Kasumi-1 (cell line): ENCODE data around the gene HELZ2.

ENCODE experiments used
- DNase-seq, 2 experiments: peaks; one replicate each; lab custom pipeline; 2025; lab: John Stamatoyannopoulos, UW

HELZ2 gene

DNA sequence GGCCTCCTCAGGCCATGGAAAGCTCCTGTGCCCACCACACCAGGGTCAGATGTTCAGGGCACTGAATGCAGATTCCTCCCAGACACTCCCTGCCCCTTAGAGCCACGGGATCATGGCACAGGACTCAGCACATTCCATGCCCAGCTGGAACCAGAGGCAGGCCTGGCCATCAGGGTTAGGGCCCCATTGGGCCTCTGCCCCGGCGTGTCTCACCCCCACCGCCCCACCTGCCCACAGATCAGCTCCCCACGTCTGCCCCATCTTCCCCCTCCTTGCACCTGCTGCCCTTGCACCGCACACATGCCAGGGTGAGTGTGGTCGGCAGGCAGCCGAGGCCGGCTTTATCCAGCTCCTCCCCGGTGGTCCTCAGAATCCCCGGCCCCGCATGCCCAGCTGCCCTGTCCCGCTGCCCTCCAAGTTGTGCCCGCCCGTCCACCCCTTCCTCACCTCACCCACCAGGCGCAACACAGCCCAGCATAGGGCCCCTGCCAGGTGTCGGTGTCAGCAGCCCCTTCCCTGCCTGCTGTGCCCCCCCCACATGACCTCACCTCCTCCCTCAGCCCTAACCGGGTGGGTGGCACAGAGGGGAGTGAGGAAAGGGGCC lies 24.3 kb downstream of the HELZ2 start:
- DNase-seq, result no peak

DNA sequence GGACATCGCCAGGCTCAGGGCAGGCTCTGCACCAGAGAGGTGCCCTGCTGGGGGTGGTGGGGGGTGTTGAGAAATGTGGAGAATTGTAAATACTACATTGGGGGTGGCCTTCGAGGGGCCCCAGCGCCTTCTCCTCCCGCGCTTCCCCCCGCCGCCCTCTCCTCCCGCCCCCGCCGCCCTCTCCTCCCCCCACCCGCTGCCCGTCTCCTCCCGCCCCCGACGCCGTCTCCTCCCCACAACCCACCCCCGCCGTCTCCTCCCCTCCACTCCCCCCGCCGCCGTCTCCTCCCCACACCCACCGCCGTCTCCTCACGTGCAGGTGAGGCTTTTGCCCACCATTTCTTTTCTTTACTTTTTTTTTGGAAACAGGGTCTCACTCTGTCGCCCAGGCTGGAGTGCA lies 25.0 kb downstream of the HELZ2 start:
- no peak for DNase-seq

DNA sequence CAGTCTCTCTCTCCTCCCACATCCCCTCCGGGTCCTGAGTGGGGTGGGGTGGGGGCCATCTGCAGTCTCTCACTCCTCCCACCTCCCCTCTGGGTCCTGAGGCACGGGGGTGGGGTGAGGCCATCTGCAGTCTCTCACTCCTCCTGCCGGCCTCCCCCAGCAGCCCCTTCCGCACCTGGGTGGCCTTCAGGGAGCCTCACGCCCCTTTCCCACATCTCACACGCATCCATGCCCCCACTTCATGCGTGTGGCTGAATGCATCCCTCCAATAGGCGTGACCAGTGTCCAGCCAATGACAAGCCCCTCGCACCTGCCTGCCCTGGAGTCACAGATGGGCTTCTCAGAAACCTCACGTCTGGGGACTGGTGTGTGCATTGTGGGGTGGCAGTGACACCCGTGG lies 25.5 kb downstream of the HELZ2 start:
- no peak for DNase-seq

DNA sequence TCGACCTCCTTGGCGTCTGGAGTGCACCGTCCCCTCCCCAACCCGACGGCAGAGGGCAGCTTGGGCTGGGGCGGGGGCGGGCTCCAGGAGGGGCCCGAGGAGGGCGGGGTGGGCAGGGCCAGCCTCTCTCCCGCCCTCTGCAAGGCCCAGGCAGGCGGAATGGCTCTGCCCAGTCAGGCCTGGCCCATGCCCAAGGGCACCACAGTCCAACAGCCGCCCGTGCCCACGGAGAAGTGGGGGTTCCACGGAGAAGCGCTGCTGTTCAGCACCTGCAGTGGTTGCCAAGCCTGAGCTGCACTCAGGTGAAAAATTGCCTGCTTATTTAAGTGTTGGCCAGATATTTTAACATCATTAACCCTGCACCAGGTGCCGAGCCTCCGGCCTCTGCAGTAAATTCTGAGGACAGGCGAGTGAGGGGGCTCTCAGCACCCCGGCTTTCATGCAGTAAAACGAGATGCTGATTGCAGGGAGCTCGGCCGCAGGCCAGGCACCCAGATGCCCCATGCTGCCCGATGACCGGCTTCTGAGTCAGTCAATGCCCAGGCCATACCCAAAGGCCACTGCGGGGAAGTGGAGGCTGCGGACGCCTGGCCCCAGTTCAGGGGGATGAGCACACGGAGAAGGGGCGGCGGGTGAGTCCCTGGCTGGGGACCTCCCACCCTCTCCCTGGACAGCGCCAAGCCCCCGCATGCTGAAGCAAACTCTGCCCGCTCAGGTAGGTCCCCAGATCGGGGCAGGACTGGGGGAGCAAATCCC lies 26.1 kb downstream of the HELZ2 start, which contains the start of gene SRMS:
SRMS (minus strand) TSS at position 25 of the 756 bp plus-strand sequence. CDS start 286 bp downstream, outside the sequence.
- DNase-seq, result no peak

DNA sequence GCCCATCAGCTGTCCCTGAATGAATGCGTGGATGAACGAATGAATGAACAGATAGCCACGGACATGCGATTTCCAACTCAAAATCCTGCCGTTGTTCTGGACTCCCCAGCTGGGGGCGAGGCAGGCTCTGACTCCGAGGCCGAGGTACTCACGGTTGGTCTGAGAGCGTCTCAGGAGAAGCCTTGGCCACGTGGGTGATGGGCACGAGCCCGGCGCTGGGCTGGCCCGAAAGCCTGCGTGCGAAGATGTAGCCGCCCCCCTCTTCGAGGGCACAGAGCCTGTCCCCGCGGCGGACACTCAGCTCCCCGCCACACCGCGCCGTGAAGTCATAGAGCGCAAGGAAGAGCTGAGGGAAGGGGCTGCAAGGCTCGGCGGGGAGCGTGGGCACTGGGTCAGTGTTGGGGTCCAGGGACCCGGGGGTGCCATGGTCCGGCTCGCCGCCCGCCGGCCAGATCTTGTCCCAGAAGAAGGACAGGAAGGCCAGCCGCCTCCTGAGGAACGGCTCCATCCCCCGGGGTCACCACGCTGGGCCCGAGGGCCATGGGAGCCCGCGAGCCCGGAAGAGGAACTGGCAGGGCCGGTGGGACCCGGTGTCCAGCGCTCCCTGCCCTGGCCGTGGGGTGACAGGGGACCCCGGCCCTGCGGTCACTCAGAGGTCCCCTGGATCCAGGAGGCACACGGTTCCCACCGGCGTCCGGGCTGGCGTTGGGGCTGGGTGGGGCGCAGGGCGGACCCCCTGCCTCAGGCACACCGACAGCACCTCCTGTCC lies 26.9 kb downstream of the HELZ2 start:
- no peak for DNase-seq

DNA sequence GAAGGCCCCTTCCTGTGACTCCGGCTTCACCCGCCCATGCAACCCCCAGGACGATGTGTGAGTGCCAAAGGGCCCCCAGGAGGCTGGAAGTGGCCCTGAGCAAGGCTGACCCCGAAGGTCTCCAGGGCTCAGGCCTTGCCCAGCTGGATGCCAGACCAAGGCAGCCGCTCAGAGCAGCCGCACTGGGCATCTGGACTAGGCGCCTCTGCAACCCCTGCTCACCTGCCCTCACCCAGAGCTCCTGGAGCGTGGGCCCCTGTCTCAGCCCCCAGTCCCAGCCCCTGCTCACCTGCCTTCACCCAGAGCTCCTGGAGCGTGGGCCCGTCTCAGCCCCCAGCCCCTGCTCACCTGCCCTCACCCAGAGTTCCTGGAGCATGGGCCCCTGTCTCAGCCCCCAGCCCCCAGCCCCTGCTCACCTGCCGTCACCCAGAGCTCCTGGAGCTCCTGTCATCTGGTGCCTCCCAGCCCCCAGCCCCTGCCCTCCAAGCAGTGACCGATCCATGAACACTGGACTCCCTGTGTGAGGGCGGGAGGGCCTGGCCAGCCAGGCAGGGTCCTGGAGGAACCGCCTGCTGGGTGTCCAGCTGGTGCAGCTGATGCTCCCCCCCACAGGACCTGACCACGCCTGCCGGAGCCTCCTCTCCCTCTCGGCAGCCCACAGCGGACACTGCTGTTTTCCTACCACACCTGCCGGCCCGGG lies 27.6 kb downstream of the HELZ2 start:
- no peak for DNase-seq

DNA sequence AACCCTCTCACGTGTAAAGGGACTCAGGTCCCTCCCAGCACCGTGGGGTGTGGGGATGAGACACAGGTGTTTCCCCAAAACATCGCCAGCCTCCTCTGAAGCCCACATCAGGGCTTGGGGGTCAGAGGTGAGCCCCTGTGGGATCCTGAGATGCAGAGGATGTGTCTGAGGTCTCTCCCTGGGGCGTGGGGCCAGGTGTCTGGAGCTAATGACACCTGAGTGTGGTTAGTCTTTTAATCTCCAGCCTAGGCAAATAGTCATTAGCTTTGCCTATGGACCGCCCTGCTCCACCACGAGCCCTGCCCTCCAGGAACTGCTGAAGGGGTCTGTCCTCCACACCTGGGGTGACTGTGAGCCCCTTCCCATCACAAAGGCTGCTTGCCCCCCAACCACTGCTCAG lies 28.2 kb downstream of the HELZ2 start:
- DNase-seq, result no peak

DNA sequence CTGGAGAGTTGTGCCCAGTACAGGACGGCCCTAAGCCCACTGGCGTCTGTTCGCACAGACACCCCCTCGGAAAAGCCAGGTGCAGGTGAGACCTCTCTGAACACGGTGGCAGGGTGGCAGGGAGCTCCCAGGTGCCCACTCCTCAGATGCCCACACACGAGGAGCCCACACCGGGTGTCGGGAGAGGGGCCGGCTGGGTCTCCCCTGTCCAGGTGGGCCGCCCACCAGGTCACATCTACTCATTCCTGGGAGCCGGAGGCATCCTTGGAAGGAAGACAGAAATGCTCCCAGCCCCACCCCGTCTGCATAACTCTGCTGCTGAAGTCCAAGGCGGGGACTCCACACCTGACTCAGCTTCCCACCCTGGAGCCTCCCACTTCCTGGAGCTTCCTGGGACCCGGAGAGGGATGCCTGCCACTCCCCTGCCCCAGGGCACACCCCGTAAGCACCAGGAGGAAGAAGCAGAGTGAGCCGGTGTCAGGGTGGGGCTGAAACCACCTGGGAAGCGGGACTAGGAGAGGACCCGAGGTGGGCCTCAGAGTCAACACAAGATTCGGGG lies 29.0 kb downstream of the HELZ2 start:
- no peak for DNase-seq

DNA sequence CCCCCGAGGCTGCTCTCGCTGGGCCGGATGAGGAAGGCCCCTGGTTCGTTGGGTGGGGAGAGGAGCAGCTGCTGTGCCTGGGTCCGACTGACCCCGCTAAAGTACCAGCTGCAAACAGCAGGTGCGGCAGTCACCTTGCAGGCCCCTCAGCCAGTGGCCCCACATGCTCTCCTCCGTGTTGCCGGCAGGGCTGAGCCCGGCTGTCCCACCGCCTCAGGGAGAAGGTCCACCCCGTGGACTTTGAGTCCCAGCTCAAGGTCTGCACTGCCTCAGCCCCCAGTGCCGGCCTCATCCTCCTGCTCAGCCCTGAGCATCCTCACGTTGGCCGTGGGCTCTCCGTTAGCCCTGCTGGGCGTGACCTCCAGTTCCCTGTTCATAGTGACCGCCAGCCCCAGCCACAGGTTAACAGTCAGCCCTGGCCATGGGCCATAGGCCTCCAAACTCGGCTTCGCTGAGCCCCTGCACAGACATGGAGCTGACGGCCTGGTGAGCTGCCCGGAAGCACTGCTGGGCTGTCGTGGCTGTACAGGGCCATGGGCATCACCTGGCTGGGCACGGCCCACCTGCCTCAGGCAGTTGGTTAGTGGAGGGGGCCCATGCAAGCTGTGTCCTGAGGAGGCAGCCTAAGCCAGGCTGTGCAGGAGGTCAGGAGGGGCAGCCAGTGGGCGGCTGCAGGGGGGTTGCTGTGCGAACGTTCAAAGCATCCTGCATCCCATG lies 29.6 kb downstream of the HELZ2 start:
- DNase-seq, result no peak

DNA sequence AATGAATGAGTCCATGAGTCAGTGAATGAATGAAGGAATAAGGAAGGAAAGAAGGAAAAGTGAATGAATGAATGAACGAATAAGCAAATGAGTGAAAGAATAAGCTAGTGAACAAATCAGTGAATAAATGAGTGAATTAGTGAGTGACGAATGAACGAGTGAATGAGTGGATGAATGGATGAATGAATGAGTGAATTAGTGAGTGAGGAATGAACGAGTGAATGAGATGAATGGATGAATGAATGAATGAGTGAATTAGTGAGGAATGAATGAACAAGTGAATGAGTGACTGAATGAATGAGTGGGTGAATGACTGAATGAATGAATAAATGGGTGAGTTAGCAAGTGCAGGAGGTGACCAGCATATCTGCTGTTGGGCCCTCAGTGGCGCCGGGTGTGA lies 30.3 kb downstream of the HELZ2 start:
- no peak for DNase-seq

DNA sequence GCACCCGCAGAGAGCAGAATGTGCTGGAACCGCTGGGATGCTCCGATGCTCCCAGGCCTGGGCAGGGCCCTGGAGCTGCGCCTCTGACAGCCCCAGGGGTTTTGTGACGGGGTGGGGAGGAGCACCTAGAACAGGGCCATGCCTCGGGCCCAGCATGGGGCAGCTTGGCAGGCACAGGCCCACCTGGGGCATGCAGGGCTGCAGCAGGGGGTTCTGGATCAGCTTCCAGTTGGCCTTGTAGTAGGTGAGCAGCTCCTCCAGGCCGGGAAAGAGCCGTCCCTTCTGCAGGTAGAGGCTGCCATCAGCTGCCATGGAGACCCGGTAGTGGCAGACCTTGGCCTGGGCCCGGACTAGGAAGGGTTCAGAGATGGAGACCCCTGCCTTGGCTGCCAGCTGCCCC lies 30.9 kb downstream of the HELZ2 start:
- no peak for DNase-seq

DNA sequence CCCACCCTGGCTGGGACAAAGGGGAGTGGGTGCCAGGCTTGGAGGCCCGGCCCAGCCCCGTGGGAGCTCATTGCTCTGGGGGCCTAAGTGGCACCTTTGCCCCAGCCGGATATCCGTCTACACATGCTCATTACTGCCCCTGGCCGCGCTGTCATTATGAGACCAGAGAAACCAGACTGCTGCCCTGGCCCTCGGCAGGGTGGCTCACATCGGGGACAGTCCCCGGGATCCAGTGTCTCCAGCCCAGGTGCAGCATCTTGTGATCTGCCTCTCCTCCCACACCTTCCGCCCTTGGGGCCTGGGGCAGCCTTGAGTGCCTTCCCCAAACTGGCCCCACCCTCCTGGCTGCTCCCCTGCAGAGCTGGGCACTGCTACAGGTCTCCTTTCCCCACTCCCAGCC lies 31.3 kb downstream of the HELZ2 start:
- DNase-seq, result no peak

DNA sequence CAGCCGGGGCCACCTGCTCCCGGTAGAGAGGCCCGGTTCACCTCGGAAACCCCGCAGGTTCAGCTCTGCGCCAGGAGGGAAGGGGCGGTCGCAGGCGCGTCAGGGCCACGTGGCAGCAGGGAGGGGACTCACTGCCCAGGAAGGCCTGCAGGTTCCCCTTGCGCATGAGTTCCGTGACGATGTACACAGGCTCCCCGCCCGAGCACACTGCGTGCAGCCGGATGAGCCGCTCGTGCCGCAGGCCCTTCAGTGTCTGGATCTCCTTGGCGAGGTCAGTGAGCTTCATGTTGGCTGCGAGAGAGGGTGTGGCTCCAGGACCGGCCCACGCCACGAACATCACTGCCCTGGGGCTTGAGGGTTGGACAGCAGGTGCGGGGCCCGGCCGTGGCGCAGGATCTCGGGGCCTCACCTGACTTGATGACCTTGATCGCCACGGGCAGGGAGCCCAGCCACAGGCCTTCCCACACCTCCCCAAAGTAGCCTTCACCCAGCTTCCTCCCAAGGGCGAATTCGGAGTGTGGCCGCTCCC lies 31.9 kb downstream of the HELZ2 start:
- DNase-seq, result no peak

DNA sequence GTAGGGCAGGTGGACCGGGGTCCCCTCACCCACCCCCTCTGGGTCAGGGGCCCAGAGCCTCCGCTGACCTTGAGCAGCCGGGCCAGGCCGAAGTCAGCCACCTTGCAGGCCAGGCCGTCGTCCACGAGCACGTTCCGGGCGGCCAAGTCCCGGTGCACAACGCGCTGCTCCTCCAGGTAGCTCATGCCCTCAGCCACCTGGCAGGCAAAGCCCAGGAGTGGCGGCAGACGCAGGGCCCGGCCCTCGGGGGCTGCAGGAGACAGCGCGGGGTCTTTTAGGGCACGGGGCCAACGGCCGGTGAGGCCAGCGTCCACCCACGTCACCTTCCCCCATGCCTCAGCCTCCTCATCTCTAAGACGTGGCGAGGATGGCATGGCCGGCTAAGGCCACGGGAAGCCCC lies 32.7 kb downstream of the HELZ2 start:
- no peak for DNase-seq

DNA sequence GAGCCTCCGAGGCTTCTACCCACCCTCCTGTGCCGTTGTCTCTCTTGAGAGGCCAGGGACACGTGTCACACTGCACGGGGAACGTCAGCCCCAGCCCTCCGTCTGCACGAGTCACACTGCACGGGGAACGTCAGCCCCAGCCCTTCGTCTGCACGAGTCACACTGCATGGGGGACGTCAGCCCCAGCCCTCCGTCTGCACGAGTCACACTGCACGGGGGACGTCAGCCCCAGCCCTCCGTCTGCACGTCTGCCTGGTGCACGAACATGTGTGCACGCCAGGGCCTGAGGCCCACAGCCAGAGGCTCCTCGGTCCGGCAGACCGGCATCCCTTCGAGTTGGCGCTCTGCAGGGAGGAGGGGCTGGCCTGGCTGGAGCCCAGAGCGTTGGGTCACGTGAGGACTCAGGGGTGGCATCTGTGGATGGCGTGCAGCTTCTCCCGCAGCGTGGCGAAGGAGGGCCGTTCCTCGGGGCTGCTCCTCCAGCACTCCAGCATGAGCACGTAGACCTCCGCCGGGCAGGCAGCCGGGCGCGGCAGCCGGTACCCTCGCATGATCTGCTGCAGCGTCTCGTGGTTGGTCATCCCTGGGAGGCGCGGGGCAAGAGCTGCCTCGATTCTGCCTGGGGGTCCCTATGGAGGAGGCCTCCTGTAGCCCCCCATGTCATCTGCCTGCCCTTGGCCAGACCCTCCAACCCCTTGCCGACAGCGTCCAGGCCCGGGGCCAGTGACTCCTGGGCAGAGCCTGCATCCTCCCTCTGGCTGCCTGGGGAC lies 33.4 kb downstream of the HELZ2 start:
- no peak for DNase-seq

DNA sequence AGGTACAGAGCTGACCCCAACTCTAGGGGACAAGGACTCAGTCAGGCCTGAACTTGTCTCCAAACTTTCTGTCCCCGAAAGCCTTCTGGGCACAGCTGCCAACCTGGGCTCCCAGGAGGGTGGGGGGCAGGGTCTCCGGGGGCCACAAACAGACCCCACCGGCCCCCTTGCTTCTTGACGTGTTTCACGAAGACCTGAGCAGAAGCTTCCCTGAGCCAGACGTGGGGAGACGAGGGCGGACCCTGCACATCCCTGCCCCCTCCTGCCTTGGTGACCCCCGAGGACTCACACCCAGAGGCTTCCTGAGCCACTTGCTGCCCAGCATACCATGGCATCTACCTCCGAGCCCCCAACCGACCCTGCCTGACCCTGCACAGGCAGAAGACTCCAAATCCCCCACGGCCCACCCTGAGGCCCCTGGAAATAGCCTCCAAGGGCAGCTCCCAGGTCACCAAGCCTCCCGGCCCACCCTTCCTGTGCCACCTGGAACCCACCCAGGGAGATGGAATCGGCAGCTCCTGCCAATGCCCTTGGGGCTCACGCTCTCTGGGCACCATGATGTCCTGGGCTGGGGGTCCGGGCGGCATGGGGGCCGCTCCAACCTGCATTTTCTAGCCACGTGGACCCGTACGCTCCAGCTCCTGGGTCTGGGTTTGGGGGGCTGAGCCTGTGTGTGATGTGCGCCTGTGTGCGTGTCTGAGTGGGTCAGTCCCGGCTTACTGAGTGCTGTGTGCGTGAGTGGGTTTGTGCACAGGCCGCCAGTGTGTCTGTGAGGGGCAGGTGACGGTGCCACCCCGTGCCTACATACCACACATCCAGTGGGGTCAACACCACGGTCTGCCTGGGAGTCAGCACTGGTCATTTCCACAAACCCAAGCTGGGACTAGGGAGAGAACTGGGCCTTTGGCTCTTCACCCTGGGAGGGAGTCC lies 34.3 kb downstream of the HELZ2 start:
- no peak for DNase-seq

DNA sequence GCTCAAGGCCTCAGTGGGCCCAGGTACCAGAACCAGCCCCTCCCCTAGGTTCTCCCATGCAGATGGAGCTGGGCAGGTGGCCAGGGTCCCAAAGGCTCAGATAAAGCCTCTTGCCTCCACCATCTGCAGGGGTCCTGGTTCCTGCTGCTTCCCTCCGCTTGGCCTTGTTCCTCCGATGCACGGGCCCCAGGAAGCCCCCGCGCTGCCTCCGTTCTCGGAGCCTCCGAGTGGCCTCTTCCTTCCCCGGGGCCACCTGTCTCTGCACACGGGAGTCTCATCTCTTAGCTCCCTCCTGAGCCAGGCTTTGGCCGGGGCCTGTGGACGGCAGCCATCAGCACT lies 35.0 kb downstream of the HELZ2 start:
- no peak for DNase-seq

DNA sequence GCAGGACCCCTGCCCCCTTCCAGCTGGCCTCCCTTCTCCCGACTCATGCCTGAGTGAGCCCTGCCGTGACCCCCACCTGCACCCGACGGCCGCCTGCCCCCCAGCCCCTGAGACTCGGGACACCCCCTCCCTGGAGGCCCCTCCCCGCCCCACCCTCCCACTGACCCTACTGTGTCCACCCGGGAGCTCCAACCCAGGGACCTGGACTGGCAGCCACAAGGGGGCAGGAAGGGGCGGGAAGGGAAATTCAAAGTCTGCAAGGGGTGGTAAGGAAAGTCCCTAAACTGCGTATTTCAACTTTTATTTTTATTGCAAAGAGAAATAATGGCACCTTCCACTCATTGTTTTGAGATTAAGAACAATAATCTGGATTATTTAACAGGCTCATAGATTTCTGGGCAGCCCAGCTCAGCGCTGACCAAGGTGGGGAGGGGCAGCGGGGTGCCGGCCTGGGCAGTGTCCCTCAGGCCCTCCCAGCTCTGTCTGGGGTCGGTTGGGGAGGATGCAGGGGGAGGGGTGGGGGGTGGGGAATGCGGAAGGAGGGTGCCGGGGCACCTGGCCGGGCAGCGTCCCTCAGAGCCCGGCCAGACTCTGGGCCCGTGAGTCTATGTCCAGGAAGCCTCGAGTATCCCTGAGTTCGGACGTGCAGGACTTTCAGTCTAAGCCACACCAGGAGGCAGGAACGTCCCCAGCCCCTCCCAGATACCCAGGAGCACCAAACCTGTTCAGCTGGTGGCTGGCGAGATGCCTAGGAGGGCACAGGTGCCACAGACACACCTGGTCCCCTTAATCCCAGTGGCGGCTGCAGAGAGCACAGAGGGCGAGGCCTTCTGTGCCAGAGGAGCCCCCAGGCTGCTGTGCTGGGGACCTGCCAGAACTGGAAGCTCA lies 35.6 kb downstream of the HELZ2 start:
- DNase-seq, result no peak
